HEK293 (cell line): ENCODE results near the gene EPSTI1.

ENCODE experiments used
- CTCF ChIA-PET: fragments of 350-600 bp; formaldehyde crosslinking; extraction: SDS; loops from one replicate; lab custom pipeline; 2021; ENCODE audit warnings: antibody characterized with exemption; lab: Yijun Ruan, JAX
- POLR2A ChIA-PET: fragments of 300-600 bp; formaldehyde crosslinking; extraction: SDS; loops from one replicate; lab custom pipeline; 2020; ENCODE audit warnings: antibody characterized with exemption, inconsistent platforms; lab: Yijun Ruan, JAX
- H3K27ac ChIP-seq: fragments of 200-500 bp; sonication (Bioruptor generic); 2 replicates; pipeline ENCODE4 v1.5.1; 2014; ENCODE audit warnings: low read depth, low read length, control low read depth, inconsistent platforms; ENCODE audit errors: extremely low read depth
- H3K36me3 ChIP-seq, 2 experiments: fragments of 200-500 bp in 1 of 2; sonication (Bioruptor generic) in 1 of 2; 1 replicate in 1 of 2; 2 replicates in 1 of 2; pipeline ENCODE4 v1.5.1; 2014 to 2017; ENCODE audit warnings: inconsistent platforms in 2 of 2, low read length in 2 of 2; ENCODE audit not compliant: control insufficient read depth in 2 of 2, insufficient read depth in 1 of 2
- H3K4me1 ChIP-seq: fragments of 200-500 bp; sonication (Bioruptor generic); 2 replicates; pipeline ENCODE4 v1.5.1; 2014; ENCODE audit warnings: mild to moderate bottlenecking, low read length, inconsistent platforms; ENCODE audit not compliant: control insufficient read depth, insufficient read depth
- H3K4me3 ChIP-seq: 2 replicates; pipeline ENCODE4 v1.5.1; 2011; ENCODE audit warnings: low read depth, mild to moderate bottlenecking, control low read depth, low read length, moderate library complexity
- H3K9me3 ChIP-seq: fragments of 200-500 bp; sonication (Bioruptor generic); 2 replicates; pipeline ENCODE4 v1.5.1; 2014; ENCODE audit warnings: low read depth, low read length, inconsistent platforms; ENCODE audit not compliant: control insufficient read depth, insufficient read depth
- IKZF3 ChIP-seq: fragments of 450-650 bp; IDR thresholded peaks from 2 replicates; pipeline ENCODE4 v1.5.0; 2018; ENCODE audit warnings: missing biosample characterization, mild to moderate bottlenecking, missing genetic modification characterization, moderate library complexity
- OSR2 ChIP-seq: fragments of 450-650 bp; formaldehyde crosslinking; IDR thresholded peaks from 2 replicates; pipeline ENCODE4 v1.5.1; 2016; ENCODE audit warnings: missing biosample characterization, missing genetic modification characterization
- OVOL3 ChIP-seq: fragments of 450-650 bp; formaldehyde crosslinking; IDR thresholded peaks from 2 replicates; pipeline ENCODE4 v1.5.1; 2016; ENCODE audit warnings: missing biosample characterization, missing genetic modification characterization
- RBAK ChIP-seq: fragments of 450-650 bp; formaldehyde crosslinking; IDR thresholded peaks from 2 replicates; pipeline ENCODE4 v1.5.1; 2016; ENCODE audit warnings: missing biosample characterization, missing genetic modification characterization
- SCRT1 ChIP-seq: fragments of 450-650 bp; formaldehyde crosslinking; IDR thresholded peaks from 2 replicates; pipeline ENCODE4 v1.5.1; 2016; ENCODE audit warnings: missing biosample characterization, missing genetic modification characterization, borderline replicate concordance
- SCRT2 ChIP-seq: fragments of 450-650 bp; formaldehyde crosslinking; IDR thresholded peaks from 2 replicates; pipeline ENCODE4 v1.5.1; 2016; ENCODE audit warnings: missing biosample characterization, missing genetic modification characterization
- ZBTB20 ChIP-seq: fragments of 450-650 bp; formaldehyde crosslinking; IDR thresholded peaks from 2 replicates; pipeline ENCODE4 v1.5.1; 2016; ENCODE audit warnings: missing biosample characterization, missing genetic modification characterization
- ZBTB48 ChIP-seq: fragments of 450-650 bp; formaldehyde crosslinking; IDR thresholded peaks from 2 replicates; pipeline ENCODE4 v1.5.1; 2016; ENCODE audit warnings: missing biosample characterization, missing genetic modification characterization
- ZNF132 ChIP-seq: fragments of 450-650 bp; formaldehyde crosslinking; IDR thresholded peaks from 2 replicates; pipeline ENCODE4 v1.5.1; 2017; ENCODE audit warnings: missing biosample characterization, missing genetic modification characterization, borderline replicate concordance
- ZNF138 ChIP-seq: fragments of 450-650 bp; formaldehyde crosslinking; IDR thresholded peaks from 2 replicates; pipeline ENCODE4 v1.5.1; 2016; ENCODE audit warnings: missing biosample characterization, missing genetic modification characterization, borderline replicate concordance
- ZNF223 ChIP-seq: fragments of 450-650 bp; formaldehyde crosslinking; IDR thresholded peaks from 2 replicates; pipeline ENCODE4 v1.5.1; 2016; ENCODE audit warnings: missing biosample characterization, missing genetic modification characterization
- ZNF473 ChIP-seq: fragments of 450-650 bp; formaldehyde crosslinking; IDR thresholded peaks from 2 replicates; pipeline ENCODE4 v1.5.1; 2017; ENCODE audit warnings: missing biosample characterization, missing genetic modification characterization
- ZNF501 ChIP-seq: fragments of 450-650 bp; formaldehyde crosslinking; IDR thresholded peaks from 2 replicates; pipeline ENCODE4 v1.5.1; 2016; ENCODE audit warnings: missing biosample characterization, missing genetic modification characterization
- ZNF571 ChIP-seq: fragments of 450-650 bp; formaldehyde crosslinking; IDR thresholded peaks from 2 replicates; pipeline ENCODE4 v1.5.0; 2017; ENCODE audit warnings: missing biosample characterization, missing genetic modification characterization
- ZNF624 ChIP-seq: fragments of 450-650 bp; formaldehyde crosslinking; IDR thresholded peaks from 2 replicates; pipeline ENCODE4 v1.5.1; 2017; ENCODE audit warnings: missing biosample characterization, missing genetic modification characterization
- ZNF670 ChIP-seq: fragments of 450-650 bp; formaldehyde crosslinking; IDR thresholded peaks from 2 replicates; pipeline ENCODE4 v1.5.1; 2016; ENCODE audit warnings: missing biosample characterization, missing genetic modification characterization, low read depth
- ZNF677 ChIP-seq: fragments of 450-650 bp; IDR thresholded peaks from 2 replicates; pipeline ENCODE4 v1.5.0; 2018; ENCODE audit warnings: missing biosample characterization, mild to moderate bottlenecking, missing genetic modification characterization, moderate library complexity
- ZNF768 ChIP-seq: fragments of 450-650 bp; formaldehyde crosslinking; IDR thresholded peaks from 2 replicates; pipeline ENCODE4 v1.5.1; 2018; ENCODE audit warnings: missing biosample characterization, mild to moderate bottlenecking, missing genetic modification characterization
- ZSCAN30 ChIP-seq: fragments of 450-650 bp; IDR thresholded peaks from 2 replicates; pipeline ENCODE4 v1.5.1; 2018; ENCODE audit warnings: missing biosample characterization, mild to moderate bottlenecking, missing genetic modification characterization, moderate library complexity
- TF ChIP-seq, protein P1 (sequence below): fragments of 450-650 bp; formaldehyde crosslinking; IDR thresholded peaks from 2 replicates; pipeline ENCODE4 v1.5.1; 2016; ENCODE audit warnings: missing biosample characterization, missing genetic modification characterization

The EPSTI1 gene

DNA sequence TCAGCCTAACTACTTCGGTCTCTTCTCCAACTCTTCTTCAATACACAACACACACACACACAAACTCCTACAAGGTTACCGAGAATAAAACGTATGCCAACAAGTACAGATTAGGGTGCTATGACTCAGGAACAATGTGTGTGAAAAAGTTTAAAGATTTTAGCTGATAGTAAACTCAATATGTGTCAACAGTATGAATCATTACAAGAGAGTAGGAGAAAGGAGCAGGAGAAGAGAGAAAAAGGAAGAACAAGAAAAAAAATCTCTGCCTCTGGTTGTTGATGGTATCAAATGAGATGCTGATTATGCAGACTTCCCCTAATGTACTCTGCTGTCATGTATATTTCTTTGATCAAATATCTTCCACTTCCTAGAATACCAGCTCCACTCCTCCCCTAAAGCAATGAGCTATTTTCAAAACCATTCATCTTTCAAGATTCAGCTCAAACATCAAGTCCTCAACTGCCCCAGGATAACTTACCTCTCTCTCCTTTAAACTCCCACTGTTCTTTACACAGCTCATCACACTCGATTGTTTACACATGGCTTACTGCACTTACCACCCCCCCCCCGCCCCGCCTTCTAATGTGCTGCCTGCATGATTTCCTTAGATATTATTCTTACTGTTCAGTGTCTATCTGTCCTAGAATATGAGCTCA is 115.0 kb downstream of the EPSTI1 start (continued):
- TF ChIP-seq ZNF501 (tag by site-specific recombination) (no peak), ZNF624 (no peak), ZNF571 (tag by site-specific recombination) (no peak), ZNF138 (tag by site-specific recombination) (no peak), ZNF768 (tag by site-specific recombination) (no peak)
- TF ChIP-seq, protein P1, sequence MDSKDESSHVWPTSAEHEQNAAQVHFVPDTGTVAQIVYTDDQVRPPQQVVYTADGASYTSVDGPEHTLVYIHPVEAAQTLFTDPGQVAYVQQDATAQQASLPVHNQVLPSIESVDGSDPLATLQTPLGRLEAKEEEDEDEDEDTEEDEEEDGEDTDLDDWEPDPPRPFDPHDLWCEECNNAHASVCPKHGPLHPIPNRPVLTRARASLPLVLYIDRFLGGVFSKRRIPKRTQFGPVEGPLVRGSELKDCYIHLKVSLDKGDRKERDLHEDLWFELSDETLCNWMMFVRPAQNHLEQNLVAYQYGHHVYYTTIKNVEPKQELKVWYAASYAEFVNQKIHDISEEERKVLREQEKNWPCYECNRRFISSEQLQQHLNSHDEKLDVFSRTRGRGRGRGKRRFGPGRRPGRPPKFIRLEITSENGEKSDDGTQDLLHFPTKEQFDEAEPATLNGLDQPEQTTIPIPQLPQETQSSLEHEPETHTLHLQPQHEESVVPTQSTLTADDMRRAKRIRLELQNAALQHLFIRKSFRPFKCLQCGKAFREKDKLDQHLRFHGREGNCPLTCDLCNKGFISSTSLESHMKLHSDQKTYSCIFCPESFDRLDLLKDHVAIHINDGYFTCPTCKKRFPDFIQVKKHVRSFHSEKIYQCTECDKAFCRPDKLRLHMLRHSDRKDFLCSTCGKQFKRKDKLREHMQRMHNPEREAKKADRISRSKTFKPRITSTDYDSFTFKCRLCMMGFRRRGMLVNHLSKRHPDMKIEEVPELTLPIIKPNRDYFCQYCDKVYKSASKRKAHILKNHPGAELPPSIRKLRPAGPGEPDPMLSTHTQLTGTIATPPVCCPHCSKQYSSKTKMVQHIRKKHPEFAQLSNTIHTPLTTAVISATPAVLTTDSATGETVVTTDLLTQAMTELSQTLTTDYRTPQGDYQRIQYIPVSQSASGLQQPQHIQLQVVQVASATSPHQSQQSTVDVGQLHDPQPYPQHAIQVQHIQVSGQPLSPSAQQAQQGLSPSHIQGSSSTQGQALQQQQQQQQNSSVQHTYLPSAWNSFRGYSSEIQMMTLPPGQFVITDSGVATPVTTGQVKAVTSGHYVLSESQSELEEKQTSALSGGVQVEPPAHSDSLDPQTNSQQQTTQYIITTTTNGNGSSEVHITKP (tag by site-specific recombination) = no peak

DNA sequence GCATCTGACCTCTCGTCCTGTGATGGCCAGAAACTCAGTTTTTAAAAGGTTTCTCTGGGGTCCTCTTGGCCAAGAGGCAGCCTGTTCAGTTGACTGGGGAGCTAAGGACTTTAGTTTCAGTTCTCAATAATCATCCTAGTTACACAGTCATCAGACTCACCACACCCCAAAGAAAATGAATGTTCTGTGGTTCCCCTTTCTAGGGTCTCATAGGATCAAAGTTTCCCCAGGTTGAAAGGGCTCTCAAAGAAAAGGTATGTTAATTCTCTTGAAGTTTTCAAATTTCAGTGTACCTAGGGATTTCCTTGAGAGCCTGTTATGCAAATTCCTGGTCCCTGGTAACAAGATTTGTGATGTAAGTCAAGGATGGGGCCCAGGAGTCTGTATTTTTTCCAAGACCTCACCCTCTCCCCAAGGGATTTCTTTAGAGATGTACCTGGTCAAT is 115.7 kb downstream of the EPSTI1 start:
- Histone ChIP-seq H3K4me1 (peaks cover 4% of the 10 kb centered on the region), H3K27ac (no peak overlapping the region), H3K4me3 (no peak overlapping the region)
- CTCF ChIA-PET = interaction anchor here (0.6 to 1.2 kb wide), 4 partner anchors 94 to 672 kb away, joined by 3 to 5 read pairs (median 3); no protein-coding TSS in a partner anchor
- TF ChIP-seq ZNF223 = no peak
- peak; percentile 60 for TF ChIP-seq ZBTB20 (tag by site-specific recombination)
- TF ChIP-seq, all 188 proteins: peak for 1
- POLR2A ChIA-PET = no interaction called here
- Histone ChIP-seq H3K9me3 (no peaks in the 10 kb centered on the region), H3K36me3 (no peaks in the 10 kb centered on the region)

DNA sequence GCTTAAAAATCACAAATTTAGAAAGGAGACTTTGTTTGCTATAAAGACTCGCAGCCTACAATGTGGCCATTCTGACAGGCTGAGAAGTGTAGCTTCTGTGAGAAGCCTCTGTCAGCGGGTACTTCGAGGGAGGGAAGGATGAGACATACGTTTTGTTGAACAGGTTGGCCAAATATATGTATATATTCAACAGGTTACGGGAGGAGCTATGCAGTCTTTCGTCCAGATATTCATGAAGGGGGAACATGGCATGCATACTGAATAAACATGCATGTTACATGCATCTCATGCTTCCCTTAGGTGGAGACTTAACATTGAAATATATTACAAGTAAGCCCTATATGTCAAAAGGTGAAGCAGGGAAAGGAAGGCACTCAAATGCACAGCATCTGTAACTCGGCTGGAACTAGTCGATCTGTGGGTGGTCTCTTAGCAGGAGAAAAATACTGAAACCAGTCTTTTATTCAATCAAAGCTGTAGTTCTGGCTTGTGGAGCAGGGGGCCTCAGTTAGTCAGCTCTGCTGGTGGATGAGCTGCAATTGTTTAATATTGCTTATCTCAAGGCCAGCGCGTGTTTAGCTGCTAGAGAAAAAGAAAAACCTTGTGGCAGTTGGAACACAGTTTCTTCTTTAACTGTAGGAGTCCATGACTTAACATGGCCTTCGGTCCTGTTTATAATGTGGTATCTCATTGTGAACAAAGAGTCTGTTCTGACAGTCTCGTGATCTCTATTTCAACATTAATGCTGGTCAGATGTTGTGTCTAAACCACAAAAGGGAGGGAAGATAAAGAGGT is 116.4 kb downstream of the EPSTI1 start:
- CTCF ChIA-PET = interaction anchor here (0.6 kb wide), 3 partner anchors 258 to 673 kb away, joined by 3 read pairs; no protein-coding TSS in a partner anchor
- no peak overlapping the region for H3K27ac ChIP-seq
- TF ChIP-seq SCRT1 (tag by site-specific recombination) (peak; percentile 77; the same call in 1 of the 2 replicates), ZNF670 (tag by site-specific recombination) (no peak), SCRT2 (tag by site-specific recombination) (peak; percentile 85)

DNA sequence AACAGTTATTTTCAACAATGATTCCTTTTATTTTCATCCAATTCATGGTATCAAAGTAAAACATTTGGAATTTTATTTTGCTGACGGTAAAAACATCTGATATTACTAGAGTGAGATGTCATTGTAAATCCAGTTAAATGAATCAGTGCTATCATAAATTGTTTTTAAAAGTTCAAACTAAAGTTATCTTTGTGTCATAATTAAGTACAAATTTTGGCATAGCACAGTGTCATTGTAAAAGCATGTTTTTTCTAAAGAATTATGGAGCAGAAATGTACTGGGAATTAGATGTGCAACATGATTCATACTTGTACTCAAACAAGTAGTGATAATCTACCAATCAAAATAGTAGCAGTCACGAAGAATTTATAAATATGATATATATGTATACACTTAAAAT is 117.8 kb downstream of the EPSTI1 start:
- Histone ChIP-seq H3K36me3 (no peaks in the 10 kb centered on the region), H3K9me3 (no peaks in the 10 kb centered on the region), H3K4me3 (no peak overlapping the region), H3K27ac (no peak overlapping the region), H3K4me1 (peaks cover 4% of the 10 kb centered on the region)
- POLR2A ChIA-PET = no interaction called here
- CTCF ChIA-PET = interaction anchor here (0.6 to 0.7 kb wide), 2 partner anchors 279 to 280 kb away, joined by 3 read pairs; no protein-coding TSS in a partner anchor
- TF ChIP-seq ZNF677 (tag by site-specific recombination) = no peak
- TF ChIP-seq OVOL3 (tag by site-specific recombination) = no peak
- TF ChIP-seq RBAK (tag by site-specific recombination) = no peak
- TF ChIP-seq ZNF473 (tag by site-specific recombination) = no peak
- no peak for TF ChIP-seq ZNF132 (tag by site-specific recombination)
- TF ChIP-seq ZSCAN30 = no peak
- TF ChIP-seq IKZF3 = no peak
- no peak for TF ChIP-seq ZBTB48 (tag by site-specific recombination)
- TF ChIP-seq ZNF571 (tag by site-specific recombination) = no peak
- no peak for TF ChIP-seq OSR2 (tag by site-specific recombination)

More for the DNA sequence above, 116.4 kb downstream of the EPSTI1 start:
- Histone ChIP-seq H3K4me3 (no peak overlapping the region), H3K9me3 (no peaks in the 10 kb centered on the region), H3K36me3 (no peaks in the 10 kb centered on the region), H3K4me1 (peaks cover 4% of the 10 kb centered on the region)
- POLR2A ChIA-PET = interaction anchor here (0.6 kb wide), 1 partner anchor 563 kb away, joined by 7 read pairs; no protein-coding TSS in a partner anchor
